ENCODE measurements around the gene KRTAP2-3.

KRTAP2-3 gene

GRCh38 chr17:41013606-41014005 is 46.3 kb downstream of the KRTAP2-3 start:
- no peaks in the 10 kb centered on the region for H3K9me3 ChIP-seq (ENCODE audit: insufficient read depth, low read length)
- H3K9ac ChIP-seq (ENCODE audit: low read length) = no peak overlapping the region
- H3K79me2 ChIP-seq (ENCODE audit: insufficient read depth, low read length) = no peaks in the 10 kb centered on the region
- TF ChIP-seq EZH2phosphoT487 (conservative IDR thresholded peaks at IDR 0.05; ENCODE audit: low read length) (no peak), CTCF (IDR thresholded peaks at IDR 0.05; ENCODE audit: insufficient read depth, low read length, poor library complexity, severe bottlenecking) (no peak)
- H3K4me3 ChIP-seq (ENCODE audit: insufficient read depth, low read length, poor library complexity, severe bottlenecking) = no peak overlapping the region
- H3F3A ChIP-seq (ENCODE audit: insufficient read depth) = no peaks in the 10 kb centered on the region
- H2AFZ ChIP-seq (ENCODE audit: low read depth, low read length, severe bottlenecking) = no peak overlapping the region
- no peaks in the 10 kb centered on the region for H3K36me3 ChIP-seq (ENCODE audit: low read length)
- no peaks in the 10 kb centered on the region for H4K20me1 ChIP-seq (ENCODE audit: low read depth, low read length)
- no peak overlapping the region for H3K27ac ChIP-seq (ENCODE audit: low read depth, low read length)
- H3K4me2 ChIP-seq (ENCODE audit: low read depth, low read length, poor library complexity, severe bottlenecking) = no peak overlapping the region
- no peaks in the 10 kb centered on the region for H3K9me2 ChIP-seq (replicated peaks; ENCODE audit: insufficient read depth, low read length)
- H3K27me3 ChIP-seq (ENCODE audit: low read length) = no peaks in the 10 kb centered on the region

GRCh38 chr17:41013181-41013580 is 46.7 kb downstream of the KRTAP2-3 start:
- TF ChIP-seq CTCF (IDR thresholded peaks at IDR 0.05; ENCODE audit: insufficient read depth, low read length, poor library complexity, severe bottlenecking) (no peak), EZH2phosphoT487 (conservative IDR thresholded peaks at IDR 0.05; ENCODE audit: low read length) (no peak)
- H3K79me2 ChIP-seq (ENCODE audit: insufficient read depth, low read length) = no peaks in the 10 kb centered on the region
- H3K9me2 ChIP-seq (replicated peaks; ENCODE audit: insufficient read depth, low read length) = no peaks in the 10 kb centered on the region
- no peak overlapping the region for H2AFZ ChIP-seq (ENCODE audit: low read depth, low read length, severe bottlenecking)
- H3K9ac ChIP-seq (ENCODE audit: low read length) = no peak overlapping the region
- H3K36me3 ChIP-seq (ENCODE audit: low read length) = no peaks in the 10 kb centered on the region
- no peak overlapping the region for H3K4me2 ChIP-seq (ENCODE audit: low read depth, low read length, poor library complexity, severe bottlenecking)
- H3K4me3 ChIP-seq (ENCODE audit: insufficient read depth, low read length, poor library complexity, severe bottlenecking) = no peak overlapping the region
- no peaks in the 10 kb centered on the region for H3K27me3 ChIP-seq (ENCODE audit: low read length)
- H3K9me3 ChIP-seq (ENCODE audit: insufficient read depth, low read length) = no peaks in the 10 kb centered on the region
- H3F3A ChIP-seq (ENCODE audit: insufficient read depth) = no peaks in the 10 kb centered on the region
- no peaks in the 10 kb centered on the region for H4K20me1 ChIP-seq (ENCODE audit: low read depth, low read length)
- no peak overlapping the region for H3K27ac ChIP-seq (ENCODE audit: low read depth, low read length)

GRCh38 chr17:41012326-41013120 is 47.4 kb downstream of the KRTAP2-3 start:
- H3K4me3 ChIP-seq (ENCODE audit: insufficient read depth, low read length, poor library complexity, severe bottlenecking) = no peak overlapping the region
- H3K27ac ChIP-seq (ENCODE audit: low read depth, low read length) = no peak overlapping the region
- no peak overlapping the region for H2AFZ ChIP-seq (ENCODE audit: low read depth, low read length, severe bottlenecking)
- no peaks in the 10 kb centered on the region for H3K9me3 ChIP-seq (ENCODE audit: insufficient read depth, low read length)
- no peaks in the 10 kb centered on the region for H3K27me3 ChIP-seq (ENCODE audit: low read length)
- no peaks in the 10 kb centered on the region for H3F3A ChIP-seq (ENCODE audit: insufficient read depth)
- no peaks in the 10 kb centered on the region for H4K20me1 ChIP-seq (ENCODE audit: low read depth, low read length)
- no peaks in the 10 kb centered on the region for H3K9me2 ChIP-seq (replicated peaks; ENCODE audit: insufficient read depth, low read length)
- TF ChIP-seq EZH2phosphoT487 (conservative IDR thresholded peaks at IDR 0.05; ENCODE audit: low read length) (no peak), CTCF (IDR thresholded peaks at IDR 0.05; ENCODE audit: insufficient read depth, low read length, poor library complexity, severe bottlenecking) (no peak)
- H3K9ac ChIP-seq (ENCODE audit: low read length) = no peak overlapping the region
- H3K36me3 ChIP-seq (ENCODE audit: low read length) = no peaks in the 10 kb centered on the region
- H3K79me2 ChIP-seq (ENCODE audit: insufficient read depth, low read length) = no peaks in the 10 kb centered on the region
- no peak overlapping the region for H3K4me2 ChIP-seq (ENCODE audit: low read depth, low read length, poor library complexity, severe bottlenecking)

All from SU-DHL-6 (cell line).